Loucy (cell line): Measurements from ENCODE around the gene GUCA1C.

Experiments
- H2AFZ ChIP-seq: fragments of 200-600 bp; sonication (generic); 2 replicates; pipeline ENCODE4 v1.6.0; 2016; ENCODE audit warnings: antibody characterized with exemption, mild to moderate bottlenecking, low read length, moderate library complexity
- H3F3A ChIP-seq: fragments of 200-600 bp; 2 replicates; pipeline ENCODE4 v1.6.0; 2016; ENCODE audit warnings: antibody characterized with exemption, low read depth, mild to moderate bottlenecking
- H3K27me3 ChIP-seq: fragments of 200-600 bp; sonication (generic); 2 replicates; pipeline ENCODE4 v1.6.1; 2014; ENCODE audit warnings: low read length, mild to moderate bottlenecking; ENCODE audit not compliant: insufficient read depth, poor library complexity, severe bottlenecking
- H3K36me3 ChIP-seq: fragments of 200-600 bp; sonication (generic); 2 replicates; pipeline ENCODE4 v1.6.1; 2016; ENCODE audit warnings: low read length; ENCODE audit not compliant: insufficient read depth
- H3K4me1 ChIP-seq: fragments of 200-600 bp; sonication (generic); 2 replicates; pipeline ENCODE4 v1.5.1; 2014; ENCODE audit warnings: low read length, mild to moderate bottlenecking; ENCODE audit not compliant: insufficient read depth, poor library complexity, severe bottlenecking
- H3K4me2 ChIP-seq: fragments of 200-600 bp; sonication (generic); 2 replicates; pipeline ENCODE4 v1.6.0; 2014; ENCODE audit warnings: antibody characterized with exemption, low read length, low read depth, mild to moderate bottlenecking; ENCODE audit not compliant: poor library complexity, severe bottlenecking
- H3K4me3 ChIP-seq: fragments of 200-600 bp; sonication (generic); 2 replicates; pipeline ENCODE4 v1.5.1; 2014; ENCODE audit warnings: low read length, mild to moderate bottlenecking, mixed read lengths; ENCODE audit not compliant: poor library complexity, severe bottlenecking
- H3K79me2 ChIP-seq: fragments of 200-600 bp; sonication (generic); 2 replicates; pipeline ENCODE4 v1.6.1; 2014; ENCODE audit warnings: low read length; ENCODE audit not compliant: insufficient read depth
- H3K9ac ChIP-seq: fragments of 200-600 bp; sonication (generic); 2 replicates; pipeline ENCODE4 v1.6.0; 2014; ENCODE audit warnings: mild to moderate bottlenecking, low read depth, low read length, moderate library complexity; ENCODE audit not compliant: poor library complexity, severe bottlenecking
- H3K9me2 ChIP-seq: fragments of 200-600 bp; sonication (generic); replicated peaks from 2 replicates; pipeline ENCODE4 v1.6.1; 2016; ENCODE audit warnings: low read depth, low read length, mixed read lengths
- H3K9me3 ChIP-seq: fragments of 200-600 bp; sonication (generic); 2 replicates; pipeline ENCODE4 v1.6.1; 2014; ENCODE audit warnings: mild to moderate bottlenecking, antibody characterized with exemption, low read length, low read depth; ENCODE audit not compliant: insufficient read depth
- H4K20me1 ChIP-seq: fragments of 200-600 bp; sonication (generic); 2 replicates; pipeline ENCODE4 v1.6.0; 2014; ENCODE audit warnings: antibody characterized with exemption, low read length, mild to moderate bottlenecking; ENCODE audit not compliant: insufficient read depth, poor library complexity, severe bottlenecking
- EZH2phosphoT487 ChIP-seq: fragments of 200-600 bp; IDR thresholded peaks from 2 replicates; pipeline ENCODE4 v1.6.1; 2018; ENCODE audit warnings: antibody characterized with exemption, mild to moderate bottlenecking, moderate library complexity, borderline replicate concordance
- TF ChIP-seq, protein P1 (sequence below): fragments of 200-600 bp; sonication (generic); conservative IDR thresholded peaks from 2 replicates; pipeline ENCODE4 v1.5.1; 2014; ENCODE audit warnings: mild to moderate bottlenecking, antibody characterized with exemption, low read length

Gene GUCA1C

DNA sequence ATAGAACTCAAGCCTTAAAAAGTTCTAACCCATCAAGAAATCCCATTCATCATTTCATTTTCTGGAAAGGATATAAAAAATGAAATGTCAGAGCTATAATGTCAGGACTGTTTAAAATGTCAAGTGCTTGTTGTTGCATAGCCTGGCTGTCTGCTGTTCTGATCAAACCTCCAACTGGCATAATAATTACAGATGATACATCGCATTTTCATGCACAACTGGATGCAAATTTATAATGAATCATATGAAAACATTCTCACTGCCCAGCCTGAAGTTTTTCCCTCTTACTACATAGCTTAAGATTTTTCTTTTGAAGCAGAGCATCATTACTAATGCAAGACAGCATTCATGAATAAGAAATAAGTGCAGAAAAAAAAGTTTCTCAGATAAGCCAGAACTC lies 46.5 kb downstream of the GUCA1C start:
- H3K9me3 ChIP-seq = no peaks in the 10 kb centered on the region
- no peaks in the 10 kb centered on the region for H3K9me2 ChIP-seq
- H3F3A ChIP-seq = no peaks in the 10 kb centered on the region
- no peaks in the 10 kb centered on the region for H4K20me1 ChIP-seq
- H3K4me3 ChIP-seq = no peak overlapping the region
- no peaks in the 10 kb centered on the region for H3K36me3 ChIP-seq
- no peak overlapping the region for H2AFZ ChIP-seq
- TF ChIP-seq, protein P1, sequence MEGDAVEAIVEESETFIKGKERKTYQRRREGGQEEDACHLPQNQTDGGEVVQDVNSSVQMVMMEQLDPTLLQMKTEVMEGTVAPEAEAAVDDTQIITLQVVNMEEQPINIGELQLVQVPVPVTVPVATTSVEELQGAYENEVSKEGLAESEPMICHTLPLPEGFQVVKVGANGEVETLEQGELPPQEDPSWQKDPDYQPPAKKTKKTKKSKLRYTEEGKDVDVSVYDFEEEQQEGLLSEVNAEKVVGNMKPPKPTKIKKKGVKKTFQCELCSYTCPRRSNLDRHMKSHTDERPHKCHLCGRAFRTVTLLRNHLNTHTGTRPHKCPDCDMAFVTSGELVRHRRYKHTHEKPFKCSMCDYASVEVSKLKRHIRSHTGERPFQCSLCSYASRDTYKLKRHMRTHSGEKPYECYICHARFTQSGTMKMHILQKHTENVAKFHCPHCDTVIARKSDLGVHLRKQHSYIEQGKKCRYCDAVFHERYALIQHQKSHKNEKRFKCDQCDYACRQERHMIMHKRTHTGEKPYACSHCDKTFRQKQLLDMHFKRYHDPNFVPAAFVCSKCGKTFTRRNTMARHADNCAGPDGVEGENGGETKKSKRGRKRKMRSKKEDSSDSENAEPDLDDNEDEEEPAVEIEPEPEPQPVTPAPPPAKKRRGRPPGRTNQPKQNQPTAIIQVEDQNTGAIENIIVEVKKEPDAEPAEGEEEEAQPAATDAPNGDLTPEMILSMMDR = no peak
- no peak for TF ChIP-seq EZH2phosphoT487
- H3K4me1 ChIP-seq = no peaks in the 10 kb centered on the region
- no peak overlapping the region for H3K9ac ChIP-seq
- no peaks in the 10 kb centered on the region for H3K79me2 ChIP-seq
- H3K27me3 ChIP-seq = no peaks in the 10 kb centered on the region
- no peak overlapping the region for H3K4me2 ChIP-seq

DNA sequence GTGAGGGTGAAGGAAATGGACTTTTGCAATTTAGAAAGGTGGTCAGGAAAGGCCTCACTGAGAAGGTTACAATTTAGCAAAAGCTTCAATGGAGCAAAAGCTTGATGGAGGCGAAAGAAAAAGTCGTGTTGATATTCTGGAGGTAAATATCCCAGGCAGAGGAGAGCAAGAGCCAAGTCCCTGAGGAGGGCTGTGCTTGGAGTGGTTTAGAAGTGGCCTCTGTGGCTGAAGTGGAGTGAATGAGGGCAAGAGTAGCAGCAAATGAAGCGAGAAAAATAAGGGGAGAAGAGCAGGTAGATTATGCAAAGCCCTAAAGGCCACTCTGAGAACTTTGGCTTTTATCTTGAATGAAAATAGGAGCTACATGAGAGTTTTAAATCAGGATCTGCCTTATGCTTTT lies 54.1 kb downstream of the GUCA1C start:
- Histone ChIP-seq H3K79me2 (no peaks in the 10 kb centered on the region), H4K20me1 (no peaks in the 10 kb centered on the region), H3K4me1 (no peaks in the 10 kb centered on the region), H3K4me3 (no peak overlapping the region), H3K36me3 (no peaks in the 10 kb centered on the region), H3F3A (no peaks in the 10 kb centered on the region), H3K9ac (no peak overlapping the region), H3K4me2 (no peak overlapping the region), H3K9me3 (no peaks in the 10 kb centered on the region), H3K27me3 (no peaks in the 10 kb centered on the region), H3K9me2 (no peaks in the 10 kb centered on the region), H2AFZ (no peak overlapping the region)
- no peak for TF ChIP-seq EZH2phosphoT487
- TF ChIP-seq, protein P1 = no peak

DNA sequence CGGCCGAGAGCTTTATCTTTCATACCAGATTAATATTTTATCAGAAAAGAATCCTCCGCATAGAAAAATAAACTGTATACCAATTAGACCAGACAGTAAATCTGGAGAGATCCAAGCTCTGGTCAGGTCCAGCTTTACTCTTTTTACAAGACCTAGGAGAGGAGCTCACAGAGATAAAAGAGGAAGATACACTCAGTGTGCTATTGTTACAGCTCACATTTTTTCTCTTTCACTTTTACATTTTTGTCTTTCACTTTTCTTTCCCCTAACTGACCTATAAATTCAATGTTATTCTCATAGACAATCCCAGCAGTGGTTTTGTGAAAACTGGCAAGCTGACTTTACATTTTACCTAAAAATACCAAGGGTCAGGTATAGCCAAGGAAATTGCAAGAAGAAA lies 55.8 kb downstream of the GUCA1C start:
- TF ChIP-seq, protein P1 = no peak
- no peak for TF ChIP-seq EZH2phosphoT487
- H3K4me3 ChIP-seq = no peak overlapping the region

More for the DNA sequence above, 55.8 kb downstream of the GUCA1C start:
- no peaks in the 10 kb centered on the region for H4K20me1 ChIP-seq
- H3F3A ChIP-seq = no peaks in the 10 kb centered on the region
- H2AFZ ChIP-seq = no peak overlapping the region
- no peaks in the 10 kb centered on the region for H3K36me3 ChIP-seq
- no peaks in the 10 kb centered on the region for H3K79me2 ChIP-seq
- H3K9ac ChIP-seq = no peak overlapping the region
- peak overlapping the region; percentile 2 for H3K4me2 ChIP-seq
- no peaks in the 10 kb centered on the region for H3K9me3 ChIP-seq
- no peaks in the 10 kb centered on the region for H3K9me2 ChIP-seq
- no peaks in the 10 kb centered on the region for H3K4me1 ChIP-seq
- no peaks in the 10 kb centered on the region for H3K27me3 ChIP-seq
